Gastrocnemius medialis (tissue), 4 donors: ENCODE measurements around the gene CBLL2.

ENCODE experiments used
- CTCF ChIP-seq, 5 experiments: fragments of 450-650 bp in 3 of 5; fragments of 200-600 bp in 2 of 5; sonication (generic) in 2 of 5; IDR thresholded peaks in 4 of 5; conservative IDR thresholded peaks in 1 of 5; 1 replicate in 4 of 5; 2 replicates in 1 of 5; pipeline ENCODE4 v1.5.1; 2016 to 2019; ENCODE audit warnings: antibody characterized with exemption in 5 of 5, mild to moderate bottlenecking in 3 of 5, moderate library complexity in 3 of 5
- POLR2A ChIP-seq, 2 donors: fragments of 450-650 bp; IDR thresholded peaks; one replicate each; pipeline ENCODE4 v1.6.1; 2017; ENCODE audit warnings: antibody characterized with exemption in 2 of 2, mild to moderate bottlenecking in 2 of 2, moderate library complexity in 2 of 2

- TF ChIP-seq POLR2A (IDR thresholded peaks at IDR 0.05) (no peak), CTCF (IDR thresholded peaks at IDR 0.05 in 4 of 5, conservative IDR thresholded peaks at IDR 0.05 in 1 of 5) (no peak)
Observed at GRCh38 chrX:22313766-22314165, 41.1 kb downstream of the CBLL2 start.
